Colonic mucosa (tissue), 4 donors: ENCODE results near the gene DYNC2LI1. TPM values are rescaled to one million over a fixed set of nuclear protein-coding genes. Genes with fewer than 3 reads are reported as not detected.

Source experiments
- DNase-seq: peaks from one replicate; pipeline ENCODE4 v3.0.0-alpha.2; 2020
- H3K27ac ChIP-seq: fragments of 200-600 bp; one replicate; pipeline ENCODE4 v1.8.0; 2021
- H3K27me3 ChIP-seq: fragments of 200-600 bp; one replicate; pipeline ENCODE4 v1.8.0; 2021
- H3K36me3 ChIP-seq: fragments of 200-600 bp; one replicate; pipeline ENCODE4 v1.8.0; 2021
- H3K4me1 ChIP-seq: fragments of 200-600 bp; one replicate; pipeline ENCODE4 v1.8.0; 2021; ENCODE audit warnings: mild to moderate bottlenecking
- H3K4me3 ChIP-seq: fragments of 200-600 bp; one replicate; pipeline ENCODE4 v1.8.0; 2021
- H3K9ac ChIP-seq, 2 donors: one replicate each; pipeline ENCODE4 v1.7.0; 2013; ENCODE audit warnings: control low read depth in 2 of 2, low read depth in 2 of 2, low read length in 2 of 2
- H3K9me3 ChIP-seq: fragments of 200-600 bp; one replicate; pipeline ENCODE4 v1.8.0; 2021
- CTCF ChIP-seq: fragments of 200-600 bp; IDR thresholded peaks from one replicate; pipeline ENCODE4 v1.8.0; 2022; ENCODE audit warnings: antibody characterized with exemption, mild to moderate bottlenecking
- intact Hi-C: fragments of 100-400 bp; cut with DNase I; formaldehyde crosslinking; loops from one replicate; pipeline ENCODE4 v1.14.1; 2022
- total RNA-seq, 2 donors: library from RNA; stranded (reverse); fragmentation: NEBNext Ultra II Directional in 1 of 2; extraction: Animal tissue kit (Norgen Biotek cat#: 25700) in 1 of 2; gene quantifications; one replicate each; pipeline ENCODE4 v1.2.1, GENCODE V29; 2021
- donor health status: healthy.
- donor health status: DM: no; HTN: no; CAD: no.
- donor health status: DM: no; HTN: no; CAD: no.

DYNC2LI1 gene
- total RNA-seq, 2 donors from 2014 or later, result 8.1 to 17.2 TPM

DNA sequence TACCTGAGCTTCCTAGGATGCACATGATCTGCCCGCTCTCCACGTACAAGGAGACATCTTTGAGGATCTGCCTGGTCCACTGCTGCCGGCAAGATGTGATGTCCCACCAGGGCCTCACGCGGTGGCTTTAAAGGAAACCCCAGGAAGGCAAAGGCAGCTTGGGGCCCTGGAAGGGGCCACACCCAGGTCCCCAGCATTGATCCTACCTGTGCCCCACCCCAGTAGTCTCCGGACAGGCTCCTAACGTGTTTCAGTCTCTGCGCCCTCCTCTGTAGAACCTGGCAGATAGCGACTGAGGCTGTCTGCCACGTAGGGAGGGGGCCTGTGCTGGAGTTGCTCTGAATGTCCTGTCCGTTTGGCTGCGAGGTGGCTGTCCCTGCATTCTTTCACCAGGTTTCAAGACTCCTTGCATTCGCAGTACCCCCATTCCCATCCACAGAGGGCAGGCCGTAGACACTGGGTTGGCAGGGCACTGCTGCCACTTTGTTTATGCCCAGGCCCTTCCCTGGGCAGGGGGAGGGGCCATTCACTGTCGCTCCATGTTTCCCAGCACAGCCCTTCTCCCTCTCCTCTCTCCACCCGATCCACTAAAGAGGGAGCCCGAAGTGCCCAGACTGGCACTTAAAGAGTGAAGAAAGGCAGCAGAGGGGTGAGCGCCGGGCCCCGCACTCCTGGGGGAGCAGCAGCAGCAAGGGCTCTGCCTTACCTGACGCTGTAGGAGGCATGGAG lies 64.2 kb downstream of the DYNC2LI1 start:
- Histone ChIP-seq H3K27me3 (no peaks in the 10 kb centered on the region), H3K36me3 (no peaks in the 10 kb centered on the region), H3K9ac (no peak overlapping the region), H3K4me1 (no peaks in the 10 kb centered on the region), H3K27ac (no peak overlapping the region), H3K9me3 (no peaks in the 10 kb centered on the region), H3K4me3 (no peak overlapping the region)
- intact Hi-C loops, result no loop called here
- no peak for TF ChIP-seq CTCF
- no peak for DNase-seq

GRCh38 chr2:43838560-43839267 lies 64.9 kb downstream of the DYNC2LI1 start, which contains the start of the genes ABCG5 and ABCG8:
ABCG5 (minus strand) TSS chr2:43838839; CDS start chr2:43838679, 160 bp downstream.
ABCG8 (plus strand) TSS chr2:43838971; CDS start chr2:43839054, 83 bp downstream.
- Histone ChIP-seq H3K4me1 (no peaks in the 10 kb centered on the region), H3K9ac (no peak within 1 kb of the TSS)
- no peak for DNase-seq

DNA sequence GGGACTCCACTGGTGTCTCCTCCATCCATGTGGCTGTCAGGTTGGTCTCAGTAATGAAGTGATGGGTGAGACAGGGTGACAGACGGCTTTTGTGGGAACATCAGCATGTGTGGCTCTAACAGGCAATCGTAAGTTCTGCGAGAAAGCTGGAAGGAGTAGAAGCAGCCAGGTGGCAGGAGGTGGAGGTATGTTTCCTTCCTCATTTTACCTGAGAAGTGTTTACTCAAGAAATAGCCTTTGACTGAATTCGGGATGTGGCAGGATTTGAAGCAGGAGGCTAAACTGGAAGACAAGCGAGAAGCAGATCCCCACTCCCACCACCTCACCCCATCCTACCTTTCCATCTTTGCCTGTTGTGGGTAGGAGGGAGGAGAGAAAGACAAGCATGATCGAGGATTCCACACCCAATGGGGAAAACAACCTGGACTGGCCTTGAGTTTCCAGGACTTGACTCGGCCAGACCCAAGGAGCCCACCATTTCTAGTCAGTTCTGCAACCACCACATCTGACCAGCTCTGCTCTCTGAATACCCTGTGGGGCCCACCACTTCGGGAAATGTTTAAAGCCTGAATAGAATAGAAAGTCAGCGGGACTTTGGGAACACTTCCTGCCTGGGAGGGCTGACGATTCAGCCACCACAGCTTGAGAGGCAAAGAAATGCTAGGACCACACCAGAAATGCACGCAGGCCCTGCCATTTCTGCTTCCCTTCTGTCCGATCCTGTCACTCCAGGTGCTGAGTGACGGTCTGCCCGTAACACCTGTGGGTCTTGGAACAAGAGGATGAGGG lies 66.1 kb downstream of the DYNC2LI1 start:
- no peak for DNase-seq
- TF ChIP-seq CTCF, result no peak
- no peaks in the 10 kb centered on the region for H3K4me1 ChIP-seq
- H3K9ac ChIP-seq, result no peak overlapping the region
- H3K27ac ChIP-seq, result no peak overlapping the region
- no peaks in the 10 kb centered on the region for H3K27me3 ChIP-seq
- no peak overlapping the region for H3K4me3 ChIP-seq
- H3K36me3 ChIP-seq, result no peaks in the 10 kb centered on the region
- intact Hi-C loops, result no loop called here
- no peaks in the 10 kb centered on the region for H3K9me3 ChIP-seq

More at GRCh38 chr2:43838560-43839267, 64.9 kb downstream of the DYNC2LI1 start, which contains the start of the genes ABCG5 and ABCG8:
- no peaks in the 10 kb centered on the region for H3K9me3 ChIP-seq
- H3K27ac ChIP-seq, result no peak within 1 kb of the TSS
- no peak for TF ChIP-seq CTCF
- intact Hi-C loops, result no loop called here
- no peak within 1 kb of the TSS for H3K4me3 ChIP-seq
- H3K27me3 ChIP-seq, result no peaks in the 10 kb centered on the region
- no peaks in the 10 kb centered on the region for H3K36me3 ChIP-seq

GRCh38 chr2:43840965-43841364 lies 67.1 kb downstream of the DYNC2LI1 start:
- H3K27me3 ChIP-seq, result no peaks in the 10 kb centered on the region
- no peak overlapping the region for H3K27ac ChIP-seq
- TF ChIP-seq CTCF, result no peak
- no peak for DNase-seq
- H3K9ac ChIP-seq, result no peak overlapping the region
- no peaks in the 10 kb centered on the region for H3K4me1 ChIP-seq
- H3K4me3 ChIP-seq, result no peak overlapping the region
- H3K9me3 ChIP-seq, result no peaks in the 10 kb centered on the region
- intact Hi-C loops, result no loop called here
- H3K36me3 ChIP-seq, result no peaks in the 10 kb centered on the region
